A549 (cell line): Measurements from ENCODE around the gene PLSCR3.

Source experiments
- EP300 ChIP-seq, 2 experiments: fragments of >200 bp; sonication (Bioruptor Twin); formaldehyde crosslinking; IDR thresholded peaks; 2 replicates in 1 of 2; 3 replicates in 1 of 2; pipeline ENCODE4 v1.6.1; 2016 to 2017
- POLR2A ChIP-seq: IDR thresholded peaks from 2 replicates; pipeline ENCODE4 v1.6.1; 2012; ENCODE audit warnings: mild to moderate bottlenecking, low read length
- TF ChIP-seq, protein P1 (sequence below): fragments of >200 bp; sonication (Bioruptor Twin); formaldehyde crosslinking; IDR thresholded peaks from 3 replicates; pipeline ENCODE4 v1.5.1; 2016

GRCh38 chr17:7436556-7437368, 42.4 kb upstream of the PLSCR3 start:
- TF ChIP-seq POLR2A (no peak), EP300 (IDR thresholded peaks at IDR 0.05) (no peak)
- TF ChIP-seq, protein P1, sequence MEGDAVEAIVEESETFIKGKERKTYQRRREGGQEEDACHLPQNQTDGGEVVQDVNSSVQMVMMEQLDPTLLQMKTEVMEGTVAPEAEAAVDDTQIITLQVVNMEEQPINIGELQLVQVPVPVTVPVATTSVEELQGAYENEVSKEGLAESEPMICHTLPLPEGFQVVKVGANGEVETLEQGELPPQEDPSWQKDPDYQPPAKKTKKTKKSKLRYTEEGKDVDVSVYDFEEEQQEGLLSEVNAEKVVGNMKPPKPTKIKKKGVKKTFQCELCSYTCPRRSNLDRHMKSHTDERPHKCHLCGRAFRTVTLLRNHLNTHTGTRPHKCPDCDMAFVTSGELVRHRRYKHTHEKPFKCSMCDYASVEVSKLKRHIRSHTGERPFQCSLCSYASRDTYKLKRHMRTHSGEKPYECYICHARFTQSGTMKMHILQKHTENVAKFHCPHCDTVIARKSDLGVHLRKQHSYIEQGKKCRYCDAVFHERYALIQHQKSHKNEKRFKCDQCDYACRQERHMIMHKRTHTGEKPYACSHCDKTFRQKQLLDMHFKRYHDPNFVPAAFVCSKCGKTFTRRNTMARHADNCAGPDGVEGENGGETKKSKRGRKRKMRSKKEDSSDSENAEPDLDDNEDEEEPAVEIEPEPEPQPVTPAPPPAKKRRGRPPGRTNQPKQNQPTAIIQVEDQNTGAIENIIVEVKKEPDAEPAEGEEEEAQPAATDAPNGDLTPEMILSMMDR = peak; percentile 99
